GM18868 (cell line): ENCODE data around the gene PSMD7.

Experiments used
- ATAC-seq: cut with Tn5 transposase; IDR thresholded peaks from one replicate; pipeline ENCODE4 v1.9.1; 2021; ENCODE audit warnings: mild to moderate bottlenecking, moderate library complexity; ENCODE audit not compliant: unreplicated experiment

The PSMD7 gene

GRCh38 chr16:74296432-74297144, at the start of gene PSMD7:
TSS of gene PSMD7 (plus strand) at chr16:74296814. CDS start at chr16:74296915, 101 bp downstream.
- ATAC-seq, result peak; percentile 93

- ATAC-seq, result no peak
These were observed 47.4 kb upstream of the PSMD7 start for GRCh38 chr16:74249254-74249653.

GRCh38 chr16:74249846-74250245, 46.8 kb upstream of the PSMD7 start:
- ATAC-seq, result no peak

- no peak for ATAC-seq
These were observed 44.3 kb upstream of the PSMD7 start for GRCh38 chr16:74252329-74252728.

GRCh38 chr16:74253161-74253938, 43.3 kb upstream of the PSMD7 start:
- no peak for ATAC-seq

- peak; percentile 60 for ATAC-seq
These were observed 39.6 kb upstream of the PSMD7 start for GRCh38 chr16:74257061-74257460.

GRCh38 chr16:74261068-74261467, 35.5 kb upstream of the PSMD7 start:
- no peak for ATAC-seq

- no peak for ATAC-seq
These were observed 31.8 kb upstream of the PSMD7 start for GRCh38 chr16:74264811-74265210.

- no peak for ATAC-seq
These were observed 28.2 kb upstream of the PSMD7 start for GRCh38 chr16:74268372-74268782.

- ATAC-seq, result no peak
These were observed 24.7 kb upstream of the PSMD7 start for GRCh38 chr16:74271872-74272271.

GRCh38 chr16:74275031-74275636, 21.5 kb upstream of the PSMD7 start:
- no peak for ATAC-seq

- ATAC-seq, result no peak
These were observed 20.9 kb upstream of the PSMD7 start for GRCh38 chr16:74275711-74276110.

- ATAC-seq, result no peak
These were observed 18.6 kb upstream of the PSMD7 start for GRCh38 chr16:74277974-74278373.

GRCh38 chr16:74279266-74279665, 17.3 kb upstream of the PSMD7 start:
- ATAC-seq, result no peak

- ATAC-seq, result no peak
These were observed 16.8 kb upstream of the PSMD7 start for GRCh38 chr16:74279805-74280204.

GRCh38 chr16:74280448-74280847, 16.2 kb upstream of the PSMD7 start:
- no peak for ATAC-seq

GRCh38 chr16:74281300-74281699, 15.3 kb upstream of the PSMD7 start:
- ATAC-seq, result no peak

GRCh38 chr16:74283716-74284115, 12.9 kb upstream of the PSMD7 start:
- no peak for ATAC-seq

GRCh38 chr16:74288065-74288464, 8.5 kb upstream of the PSMD7 start:
- no peak for ATAC-seq

- ATAC-seq, result no peak
These were observed 6.3 kb upstream of the PSMD7 start for GRCh38 chr16:74290356-74290755.

- ATAC-seq, result no peak
These were observed 5.4 kb upstream of the PSMD7 start for GRCh38 chr16:74291176-74291575.
